Ovary (tissue), 9 donors: ENCODE data around the gene CA10. TPM values are rescaled to one million over a fixed set of nuclear protein-coding genes. Genes with fewer than 3 reads are reported as not detected.

Experiments
- DNase-seq, 5 donors: peaks; one replicate each; pipeline ENCODE4 v3.0.0-alpha.2; 2019 to 2020
- H3K27ac ChIP-seq, 2 donors: fragments of 200-600 bp; one replicate each; pipeline versions ENCODE4 v1.5.1 to v1.8.0; 2019 to 2022
- H3K27me3 ChIP-seq: fragments of 200-600 bp; one replicate; pipeline ENCODE4 v1.8.0; 2022
- H3K36me3 ChIP-seq: fragments of 200-600 bp; sonication (generic); one replicate; pipeline ENCODE4 v1.5.1; 2019
- H3K4me1 ChIP-seq: one replicate; pipeline ENCODE4 v1.8.1; 2013; ENCODE audit warnings: mild to moderate bottlenecking, moderate library complexity; ENCODE audit not compliant: insufficient read depth
- H3K4me3 ChIP-seq: fragments of 200-600 bp; sonication (generic); one replicate; pipeline ENCODE4 v1.5.1; 2017
- H3K9me3 ChIP-seq, 2 donors: fragments of 200-600 bp in 1 of 2; sonication (generic) in 1 of 2; one replicate each; pipeline versions ENCODE4 v1.5.1 to v1.8.1; 2013 to 2019; ENCODE audit warnings: mild to moderate bottlenecking in 1 of 2, moderate library complexity in 1 of 2
- CTCF ChIP-seq, 3 donors: fragments of 450-650 bp in 2 of 3; fragments of 200-600 bp in 1 of 3; IDR thresholded peaks; one replicate each; pipeline versions ENCODE4 v1.5.1 to v1.8.0; 2016 to 2022; ENCODE audit warnings: antibody characterized with exemption in 3 of 3, mild to moderate bottlenecking in 1 of 3
- EP300 ChIP-seq: sonication (generic); formaldehyde crosslinking; IDR thresholded peaks from one replicate; pipeline ENCODE4 v1.6.1; 2017; ENCODE audit warnings: antibody characterized with exemption
- POLR2A ChIP-seq: fragments of 450-650 bp; IDR thresholded peaks from one replicate; pipeline ENCODE4 v1.6.1; 2017; ENCODE audit warnings: antibody characterized with exemption, mild to moderate bottlenecking, moderate library complexity
- WGBS, 3 donors: extraction: QIAGEN DNeasy Blood & Tissue Kit in 1 of 3; methylation state at CpG; one replicate each; pipeline versions ENCODE4 v1.1.5 to v1.1.7; 2013 to 2017; 5-methylcytosine and 5-hydroxymethylcytosine counted together
- intact Hi-C, 4 donors: fragments of 100-400 bp; cut with DNase I; formaldehyde crosslinking; loops; one replicate each; pipeline versions ENCODE4 v1.11.0 to v1.15.1; 2022 to 2023
- polyA plus RNA-seq, 2 donors: library from polyadenylated mRNA; stranded (reverse); fragments of 200-250 nt in 1 of 2; fragments of 350-450 nt in 1 of 2; fragmentation: Illumina TruSeq in 1 of 2; extraction: RNeasy Lipid Tissue Mini Kit (QIAGEN cat#74804) in 1 of 2; gene quantifications; one replicate each; pipeline ENCODE4 v1.2.3, GENCODE V29; 2013 to 2014
- total RNA-seq, 7 donors: library from RNA; depleted of rRNA in 2 of 7; stranded (reverse); fragments of >200 nt in 2 of 7; fragmentation: NEBNext Ultra II Directional in 3 of 7; extraction: Animal tissue kit (Norgen Biotek cat#: 25700) in 3 of 7; gene quantifications; one replicate each; pipeline versions ENCODE4 v1.1.0 to v1.2.4, GENCODE V29; 2016 to 2023
- donor health status: DM: no; HTN: no; CAD: no; lungs with moderate emphysema.
- donor health status: DM: no; HTN: no; CAD: no.
- donor health status: Bipolar disorder and iron deficiency.
- donor health status: DM: yes; HTN: yes; CAD: no.
- donor health status: DM: no; HTN: no; CAD: no.
- donor health status: DM: yes; HTN: yes; CAD: no.

Gene CA10
- total and polyA plus RNA-seq, 9 donors: 0.34 to 4.3 (median 1.2) TPM; not detected in 2

- Histone ChIP-seq H3K27me3 (no peaks in the 10 kb centered on the region), H3K27ac (no peak overlapping the region), H3K4me3 (no peak overlapping the region), H3K4me1 (peaks cover 7% of the 10 kb centered on the region), H3K36me3 (no peaks in the 10 kb centered on the region), H3K9me3 (no peaks in the 10 kb centered on the region)
- 0 to 8% (median 2%) methylated on average over 2 of the region's 2 CpGs for WGBS, 3 donors
- peak in 4 of 5 donors; percentile 16 to 40 (median 32) for DNase-seq
- TF ChIP-seq CTCF (IDR thresholded peaks at IDR 0.05) (no peak), POLR2A (no peak), EP300 (no peak)
- intact Hi-C loops: no loop called here
Observed at GRCh38 chr17:52024300-52024870, 134.1 kb downstream of the CA10 start.

DNA sequence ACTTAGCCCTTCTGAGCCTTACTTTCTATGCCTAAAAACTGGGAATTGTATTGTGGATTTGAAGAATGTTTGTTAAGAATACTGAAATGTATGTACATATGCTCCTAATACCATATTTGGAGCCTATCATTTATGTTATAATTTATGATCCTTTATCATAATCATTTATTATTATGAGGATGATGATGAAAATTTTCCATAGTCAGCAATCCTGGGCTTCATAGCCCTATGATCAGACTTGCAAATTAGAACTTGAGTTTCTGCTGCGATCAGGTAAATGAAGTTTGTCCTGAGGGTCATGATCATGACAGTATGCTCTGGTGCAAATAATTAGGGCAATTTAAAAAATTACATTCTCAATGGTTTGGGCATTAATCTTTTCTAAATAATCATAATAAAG, 147.4 kb downstream of the CA10 start:
- H3K27me3 ChIP-seq: no peaks in the 10 kb centered on the region
- DNase-seq: no peak
- no peak overlapping the region for H3K4me3 ChIP-seq
- no peaks in the 10 kb centered on the region for H3K9me3 ChIP-seq
- intact Hi-C loops: no loop called here
- no peak for TF ChIP-seq EP300
- WGBS, 3 donors: 94 to 100% (median 98%) methylated on average over 1 of the region's 1 CpG
- H3K27ac ChIP-seq: no peak overlapping the region
- H3K4me1 ChIP-seq: no peaks in the 10 kb centered on the region
- no peaks in the 10 kb centered on the region for H3K36me3 ChIP-seq

GRCh38 chr17:51999654-52000053, 158.9 kb downstream of the CA10 start:
- TF ChIP-seq POLR2A: no peak
- TF ChIP-seq EP300: no peak
- H3K4me3 ChIP-seq: no peak overlapping the region
- H3K27ac ChIP-seq: no peak overlapping the region
- 95 to 98% (median 97%) methylated on average over 3 of the region's 3 CpGs for WGBS, 3 donors
- intact Hi-C loops: no loop called here
- no peak for DNase-seq
- H3K36me3 ChIP-seq: no peaks in the 10 kb centered on the region
- peaks cover 2% of the 10 kb centered on the region for H3K4me1 ChIP-seq
- H3K9me3 ChIP-seq: no peaks in the 10 kb centered on the region
- no peaks in the 10 kb centered on the region for H3K27me3 ChIP-seq

DNA sequence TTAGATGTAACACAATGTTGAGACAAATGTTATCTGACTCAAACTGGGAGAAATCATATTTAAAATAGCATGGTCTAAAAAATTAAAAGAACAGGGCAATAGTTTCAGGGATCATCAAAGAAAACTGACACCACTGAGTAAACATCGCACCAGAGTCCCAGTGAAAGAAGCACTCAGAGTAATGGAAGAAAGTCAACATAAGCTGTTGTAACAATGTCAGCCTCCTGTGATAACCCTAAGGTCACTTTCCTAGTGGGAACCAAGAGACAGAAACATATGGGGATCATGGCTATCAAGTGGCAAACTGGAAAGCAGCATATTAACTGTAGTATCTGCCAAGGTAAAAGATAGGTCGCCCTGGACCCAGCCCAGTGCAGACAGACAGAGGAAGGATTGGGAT, 160.8 kb downstream of the CA10 start:
- 88 to 92% (median 92%) methylated on average over 2 of the region's 2 CpGs for WGBS, 3 donors
- TF ChIP-seq POLR2A (no peak), EP300 (no peak)
- intact Hi-C loops: no loop called here
- Histone ChIP-seq H3K4me1 (peaks cover 2% of the 10 kb centered on the region), H3K27me3 (no peaks in the 10 kb centered on the region), H3K36me3 (no peaks in the 10 kb centered on the region), H3K9me3 (no peaks in the 10 kb centered on the region), H3K27ac (no peak overlapping the region), H3K4me3 (no peak overlapping the region)
- no peak for DNase-seq

DNA sequence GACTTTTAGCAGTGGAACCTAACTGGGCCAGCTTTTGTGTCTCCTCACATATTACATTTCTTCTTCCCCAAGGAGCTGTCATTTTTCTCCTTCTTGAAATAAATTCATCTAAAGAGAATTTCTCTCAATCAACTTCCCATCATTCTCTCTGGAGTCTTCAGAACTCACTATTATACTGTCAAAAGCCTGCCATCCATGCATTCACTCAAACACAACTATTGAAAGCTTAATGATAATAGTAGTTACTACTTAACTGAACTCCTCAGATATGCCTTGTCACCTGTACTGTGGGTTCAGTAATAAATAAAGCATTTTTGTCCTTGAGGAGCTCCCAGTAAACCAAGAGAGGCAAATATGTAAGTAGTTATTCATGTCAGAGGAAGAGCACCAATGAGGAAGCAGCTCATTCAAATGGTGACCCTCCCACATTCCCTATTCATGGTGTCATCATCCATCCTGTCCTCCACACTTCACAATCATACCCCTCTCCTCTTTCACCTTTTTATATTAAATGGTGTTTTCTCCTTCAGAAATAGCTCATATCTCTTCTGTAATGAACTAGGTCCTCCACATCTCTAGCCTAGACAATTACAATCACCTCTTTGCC, 162.6 kb downstream of the CA10 start:
- H3K9me3 ChIP-seq: no peaks in the 10 kb centered on the region
- DNase-seq: no peak
- no peak overlapping the region for H3K4me3 ChIP-seq
- no peaks in the 10 kb centered on the region for H3K4me1 ChIP-seq
- no peak for TF ChIP-seq EP300
- TF ChIP-seq CTCF (IDR thresholded peaks at IDR 0.05): no peak
- no peak for TF ChIP-seq POLR2A
- no peaks in the 10 kb centered on the region for H3K27me3 ChIP-seq
- no peak overlapping the region for H3K27ac ChIP-seq
- no peaks in the 10 kb centered on the region for H3K36me3 ChIP-seq
- intact Hi-C loops: no loop called here

DNA sequence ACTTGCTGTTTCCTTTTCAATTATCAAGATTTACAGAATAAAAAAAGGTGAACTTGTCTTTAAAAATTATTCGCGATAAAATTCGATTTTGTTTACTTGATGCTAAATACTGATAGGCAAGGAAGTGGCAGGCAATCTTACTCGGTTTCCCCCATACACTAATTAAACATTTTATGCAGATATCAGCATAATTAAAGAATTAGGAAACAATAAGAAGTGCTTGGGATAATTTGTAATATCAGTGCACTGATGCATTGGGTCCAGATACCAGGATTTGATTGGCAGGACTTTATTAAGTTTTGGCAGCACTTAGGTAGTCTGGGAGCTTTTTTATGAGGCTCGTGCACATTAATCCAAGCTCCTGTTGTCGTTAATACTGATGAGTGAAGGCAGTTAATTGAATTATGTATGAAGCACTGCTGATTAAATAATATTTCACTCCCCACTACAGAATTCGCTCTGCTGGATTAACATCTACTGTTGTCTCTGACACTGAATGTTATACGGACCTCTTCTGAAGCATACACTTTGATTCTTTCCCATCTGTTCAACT, 165.6 kb downstream of the CA10 start:
- Histone ChIP-seq H3K27ac (no peak overlapping the region), H3K9me3 (no peaks in the 10 kb centered on the region), H3K36me3 (no peaks in the 10 kb centered on the region), H3K4me3 (no peak overlapping the region), H3K27me3 (no peaks in the 10 kb centered on the region), H3K4me1 (no peaks in the 10 kb centered on the region)
- intact Hi-C loops: no loop called here
- DNase-seq: no peak
- no peak for TF ChIP-seq EP300
- no peak for TF ChIP-seq POLR2A
- no peak for TF ChIP-seq CTCF (IDR thresholded peaks at IDR 0.05)
- 84 to 90% (median 87%) methylated on average over 8 of the region's 8 CpGs for whole genome bisulfite sequencing, 3 donors
